GM12878 (cell line): Measurements from ENCODE around the gene BCCIP. TPM values are rescaled to one million over a fixed set of nuclear protein-coding genes. Genes with fewer than 3 reads are reported as not detected.

Experiments
- ATAC-seq: fragments of 200-7000 bp; cut with Tn5 transposase; 3 replicates; pipeline ENCODE4 v1.9.1; 2020; ENCODE audit warnings: mild to moderate bottlenecking, moderate library complexity
- BruUV-seq: library from RNA; stranded (reverse); fragments of 400-500 nt; replicated peaks from 2 replicates; lab custom pipeline; 2021; lab: Mats Ljungman, UMichigan
- CTCF ChIA-PET: fragments of 300-600 bp; sonication (Branson Sonifier 250); formaldehyde crosslinking; extraction: SDS; loops from one replicate; lab custom pipeline; 2021; ENCODE audit warnings: inconsistent platforms; lab: Yijun Ruan, JAX
- POLR2A ChIA-PET: fragments of 350-600 bp; formaldehyde crosslinking; extraction: SDS; loops from one replicate; lab custom pipeline; 2021; ENCODE audit warnings: inconsistent platforms; lab: Charles Lee
- RAD21 ChIA-PET: fragments of 300-600 bp; sonication (Branson Sonifier 250); formaldehyde crosslinking; loops from one replicate; lab custom pipeline; 2023; ENCODE audit warnings: antibody characterized with exemption; ENCODE audit not compliant: unreplicated experiment; lab: Charles Lee
- SMC1A ChIA-PET: fragments of 300-600 bp; sonication (Branson Sonifier 250); formaldehyde crosslinking; loops from one replicate; lab custom pipeline; 2023; ENCODE audit not compliant: unreplicated experiment, uncharacterized antibody; lab: Charles Lee
- DNase-seq: peaks from one replicate; pipeline ENCODE4 v3.0.0-alpha.2; 2011; ENCODE audit warnings: low read depth, low spot score
- FAIRE-seq: peaks from 3 replicates; lab custom pipeline; 2011; peaks lifted over from hg19 to GRCh38; lab: Jason Lieb, UNC
- H2AFZ ChIP-seq: 2 replicates; pipeline ENCODE4 v1.6.0; 2011; ENCODE audit warnings: low read depth, low read length, control low read depth; ENCODE audit not compliant: control insufficient read depth
- H3K27ac ChIP-seq: 2 replicates; pipeline ENCODE4 v1.5.1; 2011; ENCODE audit warnings: control low read depth; ENCODE audit not compliant: control insufficient read depth, insufficient read depth
- H3K27me3 ChIP-seq, 2 experiments: replicated peaks in 1 of 2; 2 replicates each; pipeline versions ENCODE4 v1.6.0 to v1.6.1; 2011; ENCODE audit warnings: low read length in 1 of 2; ENCODE audit not compliant: control insufficient read depth in 2 of 2, insufficient read depth in 2 of 2
- H3K36me3 ChIP-seq, 2 experiments: 2 replicates each; pipeline ENCODE4 v1.5.1; 2011; ENCODE audit warnings: low read length in 1 of 2; ENCODE audit not compliant: control insufficient read depth in 2 of 2, insufficient read depth in 2 of 2
- H3K4me1 ChIP-seq: 2 replicates; pipeline ENCODE4 v1.6.1; 2011; ENCODE audit warnings: mild to moderate bottlenecking, low read length, moderate library complexity, mixed read lengths; ENCODE audit not compliant: control insufficient read depth, insufficient read depth
- H3K4me2 ChIP-seq: 2 replicates; pipeline ENCODE4 v1.6.0; 2011; ENCODE audit warnings: control low read depth; ENCODE audit not compliant: control insufficient read depth, insufficient read depth
- H3K4me3 ChIP-seq: fragments of 200-600 bp; sonication (generic); 2 replicates; pipeline ENCODE4 v1.5.1; 2016
- H3K79me2 ChIP-seq: 2 replicates; pipeline ENCODE4 v1.6.0; 2011; ENCODE audit warnings: low read length; ENCODE audit not compliant: control insufficient read depth, insufficient read depth
- H3K9ac ChIP-seq: 2 replicates; pipeline ENCODE4 v1.8.0; 2011; ENCODE audit warnings: low read length, control low read depth, mixed read lengths; ENCODE audit not compliant: control insufficient read depth, insufficient read depth
- H3K9me3 ChIP-seq: replicated peaks from 3 replicates; pipeline ENCODE4 v1.5.1; 2011; ENCODE audit warnings: mild to moderate bottlenecking, low read length; ENCODE audit not compliant: control insufficient read depth, insufficient read depth
- H4K20me1 ChIP-seq: 2 replicates; pipeline ENCODE4 v1.6.0; 2011; ENCODE audit not compliant: control insufficient read depth, insufficient read depth
- BHLHE40 ChIP-seq, 2 experiments: fragments of 450-650 bp in 1 of 2; IDR thresholded peaks; 2 replicates each; pipeline ENCODE4 v1.6.1; 2011 to 2017; ENCODE audit warnings: low read depth in 2 of 2, borderline replicate concordance in 1 of 2, improper control_type of control experiment in 1 of 2, low read length in 1 of 2, mild to moderate bottlenecking in 1 of 2
- CBFB ChIP-seq: IDR thresholded peaks from 2 replicates; pipeline ENCODE4 v1.6.1; 2016; ENCODE audit warnings: antibody characterized with exemption, low read depth
- EED ChIP-seq: sonication (generic); IDR thresholded peaks from 2 replicates; pipeline ENCODE4 v1.6.1; 2016; ENCODE audit warnings: antibody characterized with exemption, low read depth
- HDGF ChIP-seq: fragments of 450-650 bp; IDR thresholded peaks from 2 replicates; pipeline ENCODE4 v1.6.1; 2016; ENCODE audit warnings: antibody characterized with exemption
- NFYB ChIP-seq: IDR thresholded peaks from 2 replicates; pipeline ENCODE4 v1.6.1; 2011; ENCODE audit warnings: low read depth, mild to moderate bottlenecking, low read length, improper control_type of control experiment, moderate library complexity; ENCODE audit not compliant: insufficient read depth
- NR2C1 ChIP-seq: fragments of 450-650 bp; IDR thresholded peaks from 2 replicates; pipeline ENCODE4 v1.6.1; 2017; ENCODE audit warnings: antibody characterized with exemption, mild to moderate bottlenecking, moderate library complexity
- RAD51 ChIP-seq: fragments of 450-650 bp; IDR thresholded peaks from 2 replicates; pipeline ENCODE4 v1.6.1; 2016; ENCODE audit warnings: moderate library complexity, mild to moderate bottlenecking, inconsistent platforms
- RBBP5 ChIP-seq: fragments of 200-600 bp; sonication (generic); conservative IDR thresholded peaks from 2 replicates; pipeline ENCODE4 v1.6.1; 2016
- RFX5 ChIP-seq: IDR thresholded peaks from 2 replicates; pipeline ENCODE4 v1.6.1; 2011; ENCODE audit warnings: low read depth, low read length, improper control_type of control experiment
- RUNX3 ChIP-seq: IDR thresholded peaks from 2 replicates; pipeline ENCODE4 v1.6.1; 2012; ENCODE audit warnings: low read length, inconsistent platforms
- STAT1 ChIP-seq: fragments of 450-650 bp; conservative IDR thresholded peaks from 2 replicates; pipeline ENCODE4 v1.6.1; 2014; ENCODE audit warnings: antibody characterized with exemption, mild to moderate bottlenecking
- ZNF207 ChIP-seq: fragments of 450-650 bp; IDR thresholded peaks from 2 replicates; pipeline ENCODE4 v1.6.1; 2014; ENCODE audit warnings: antibody characterized with exemption, mild to moderate bottlenecking, borderline replicate concordance
- ZNF24 ChIP-seq: fragments of 450-650 bp; IDR thresholded peaks from 2 replicates; pipeline ENCODE4 v1.6.1; 2017; ENCODE audit warnings: antibody characterized with exemption, mild to moderate bottlenecking
- WGBS: methylation state at CpG from one replicate; pipeline ENCODE4 v1.1.6; 2016; ENCODE audit warnings: low lambda C conversion rate; ENCODE audit not compliant: insufficient replicate concordance, insufficient coverage; ENCODE audit errors: missing lambda C conversion rate; 5-methylcytosine and 5-hydroxymethylcytosine counted together
- in situ Hi-C: fragments of 300-500 bp; cut with MboI; formaldehyde crosslinking; loops from 9 replicates; pipeline ENCODE4 v1.14.3; 2018; ENCODE audit warnings: mixed read lengths
- intact Hi-C: fragments of 100-400 bp; cut with micrococcal nuclease; formaldehyde crosslinking; loops from one replicate; pipeline ENCODE4 v1.14.2; 2022; ENCODE audit not compliant: unreplicated experiment
- polyA plus RNA-seq, 11 experiments: library from polyadenylated mRNA; depleted of rRNA in 4 of 11; unstranded in 6 of 11; stranded (reverse) in 5 of 11; fragments of >200 nt; fragmentation: Nextera tagmentation in 4 of 11; fragmentation: Illumina TruSeq in 1 of 11; extraction: Ambion mirVana in 4 of 11; extraction: Trizol in 1 of 11; gene quantifications; 1 replicate in 1 of 11; 2 replicates in 10 of 11; pipeline versions ENCODE4 v1.2.1 to v1.2.3, GENCODE V29; 2011 to 2016; ENCODE audit warnings: inconsistent platforms in 2 of 11, missing spikeins in 2 of 11, low read depth in 1 of 11
- total RNA-seq, 4 experiments: library from RNA; depleted of rRNA in 3 of 4; stranded (reverse); fragments of >200 nt in 3 of 4; fragmentation: Illumina TruSeq in 1 of 4; extraction: Trizol in 1 of 4; gene quantifications; 2 replicates each; pipeline versions ENCODE4 v1.2.1 to v1.2.3, GENCODE V29; 2013 to 2021
- TF ChIP-seq, protein P1 (sequence below): fragments of 450-650 bp; formaldehyde crosslinking; IDR thresholded peaks from 2 replicates; pipeline ENCODE4 v1.5.0; 2022; ENCODE audit warnings: mild to moderate bottlenecking, missing genetic modification characterization

Gene BCCIP
- total and polyA plus RNA-seq, 10 of the 15 experiments (the other 5 are each of a cell fraction or from before 2014, with no cell fraction given): 61.2 to 225 (median 127) TPM

DNA sequence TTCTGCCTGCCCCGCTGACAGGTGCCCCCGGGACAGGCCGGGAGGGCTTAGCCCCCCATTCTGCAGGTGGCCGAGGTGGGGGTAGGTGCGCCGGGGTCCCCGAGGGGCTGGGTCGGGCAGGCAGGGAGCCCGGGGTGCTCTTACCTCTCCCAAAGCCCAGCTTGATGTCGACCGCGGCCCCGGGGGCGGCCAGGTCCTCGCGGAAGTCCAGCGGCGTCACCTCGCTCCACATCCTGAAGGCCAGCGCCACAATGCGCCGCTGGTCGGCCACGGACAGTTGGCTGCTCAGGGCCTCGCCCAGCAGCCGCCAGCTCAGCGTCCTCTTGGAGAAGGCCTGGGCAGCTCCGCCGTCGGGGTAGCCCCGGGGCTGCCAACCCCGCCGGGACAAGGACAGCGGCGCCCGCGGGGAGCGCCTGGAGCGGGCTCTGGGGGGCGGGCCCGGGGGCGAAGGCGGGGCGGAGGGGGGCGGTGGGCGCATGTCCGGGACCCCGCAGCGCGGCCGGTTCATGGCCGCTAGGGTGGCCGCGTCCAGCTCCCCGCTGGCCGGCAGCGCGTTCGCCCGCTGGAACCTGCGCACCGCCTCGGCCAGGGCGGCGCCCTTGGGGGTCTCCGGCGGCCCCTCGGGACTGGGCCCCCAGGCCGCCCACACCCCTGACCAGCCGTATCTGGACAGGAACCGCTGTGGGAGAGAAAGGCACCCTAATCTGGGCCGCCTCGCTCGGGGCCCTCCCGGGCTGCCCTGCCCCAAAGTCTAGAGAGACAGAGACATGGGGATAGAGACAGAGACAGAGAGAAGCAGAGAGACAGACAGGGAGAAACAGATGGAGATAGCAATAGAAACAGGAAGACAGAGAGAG, 49.4 kb upstream of the BCCIP start:
- ChIA-PET SMC1A (no interaction called here), RAD21 (no interaction called here), CTCF (no interaction called here), POLR2A (no interaction called here)
- Histone ChIP-seq H3K27ac (no peak overlapping the region), H3K4me2 (no peak overlapping the region), H3K9me3 (no peaks in the 10 kb centered on the region), H3K27me3 (no peaks in the 10 kb centered on the region), H3K4me1 (no peaks in the 10 kb centered on the region), H4K20me1 (no peaks in the 10 kb centered on the region), H2AFZ (no peak overlapping the region), H3K9ac (no peak overlapping the region), H3K4me3 (no peak overlapping the region), H3K79me2 (no peaks in the 10 kb centered on the region), H3K36me3 (no peaks in the 10 kb centered on the region; a peak in 2 of 4 replicates)
- DNase-seq: no peak
- intact Hi-C loops (no loop called here), in situ Hi-C loops (no loop called here)
- no TSS peak for BruUV-seq
- TF ChIP-seq RAD51: no peak
- no peak for TF ChIP-seq NFYB
- no peak for TF ChIP-seq ZNF207
- no peak for TF ChIP-seq HDGF
- TF ChIP-seq RUNX3: no peak
- no peak for TF ChIP-seq EED
- TF ChIP-seq RBBP5: no peak
- no peak for TF ChIP-seq STAT1
- TF ChIP-seq, protein P1, sequence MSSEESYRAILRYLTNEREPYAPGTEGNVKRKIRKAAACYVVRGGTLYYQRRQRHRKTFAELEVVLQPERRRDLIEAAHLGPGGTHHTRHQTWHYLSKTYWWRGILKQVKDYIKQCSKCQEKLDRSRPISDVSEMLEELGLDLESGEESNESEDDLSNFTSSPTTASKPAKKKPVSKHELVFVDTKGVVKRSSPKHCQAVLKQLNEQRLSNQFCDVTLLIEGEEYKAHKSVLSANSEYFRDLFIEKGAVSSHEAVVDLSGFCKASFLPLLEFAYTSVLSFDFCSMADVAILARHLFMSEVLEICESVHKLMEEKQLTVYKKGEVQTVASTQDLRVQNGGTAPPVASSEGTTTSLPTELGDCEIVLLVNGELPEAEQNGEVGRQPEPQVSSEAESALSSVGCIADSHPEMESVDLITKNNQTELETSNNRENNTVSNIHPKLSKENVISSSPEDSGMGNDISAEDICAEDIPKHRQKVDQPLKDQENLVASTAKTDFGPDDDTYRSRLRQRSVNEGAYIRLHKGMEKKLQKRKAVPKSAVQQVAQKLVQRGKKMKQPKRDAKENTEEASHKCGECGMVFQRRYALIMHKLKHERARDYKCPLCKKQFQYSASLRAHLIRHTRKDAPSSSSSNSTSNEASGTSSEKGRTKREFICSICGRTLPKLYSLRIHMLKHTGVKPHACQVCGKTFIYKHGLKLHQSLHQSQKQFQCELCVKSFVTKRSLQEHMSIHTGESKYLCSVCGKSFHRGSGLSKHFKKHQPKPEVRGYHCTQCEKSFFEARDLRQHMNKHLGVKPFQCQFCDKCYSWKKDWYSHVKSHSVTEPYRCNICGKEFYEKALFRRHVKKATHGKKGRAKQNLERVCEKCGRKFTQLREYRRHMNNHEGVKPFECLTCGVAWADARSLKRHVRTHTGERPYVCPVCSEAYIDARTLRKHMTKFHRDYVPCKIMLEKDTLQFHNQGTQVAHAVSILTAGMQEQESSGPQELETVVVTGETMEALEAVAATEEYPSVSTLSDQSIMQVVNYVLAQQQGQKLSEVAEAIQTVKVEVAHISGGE (CRISPR knock-in tag): no peak
- TF ChIP-seq ZNF24: no peak
- TF ChIP-seq CBFB: no peak
- TF ChIP-seq NR2C1: no peak
- no peak for TF ChIP-seq BHLHE40 (IDR thresholded peaks at IDR 0.05; ENCODE audit: borderline replicate concordance in 1 of 2, low read depth in 2 of 2, low read length in 1 of 2)
- no peak for TF ChIP-seq RFX5
- ATAC-seq: no peak
- no peak for FAIRE-seq
- 89% methylated on average over 55 of the region's 75 CpGs for WGBS
